Activated CD4-positive, alpha-beta T cell treated with anti-CD3 and anti-CD28 coated beads for 36 hours (primary cell): ENCODE measurements around the gene PLAAT2. TPM values are rescaled to one million over a fixed set of nuclear protein-coding genes. Genes with fewer than 3 reads are reported as not detected.

Source experiments
- total RNA-seq, 2 experiments: library from RNA; stranded (reverse); gene quantifications; one replicate each; pipeline ENCODE4 v1.2.3, GENCODE V29; 2021

Gene PLAAT2
- total RNA-seq, 2 experiments from 2014 or later, result not detected

Other genes with a start within 250 kb of the PLAAT2 start
- gene SLC22A9, start 193.6 kb downstream of the PLAAT2 start, total RNA-seq, result not detected
- gene PLAAT5, start 72.2 kb downstream of the PLAAT2 start, total RNA-seq, result under 1 TPM in 1 of 2 experiments, not detected in 1; 0.07 TPM
- gene LGALS12, start 57.3 kb downstream of the PLAAT2 start, total RNA-seq, result not detected
- 10 to 100 TPM; 16.8 to 18.7 TPM for gene PLAAT4, start 26.6 kb downstream of the PLAAT2 start, total RNA-seq
- 1 to 10 TPM; 1.8 to 3.1 TPM for gene PLAAT3, start 51.1 kb upstream of the PLAAT2 start, total RNA-seq
- 10 to 100 TPM; 18.9 to 25.7 TPM for gene ATL3, start 108.0 kb upstream of the PLAAT2 start, total RNA-seq
- 10 to 100 TPM; 42.2 to 43.0 TPM for gene RTN3, start 118.1 kb upstream of the PLAAT2 start, total RNA-seq
- 1 to 10 TPM; 1.5 to 1.7 TPM for gene ZFTA, start 205.4 kb upstream of the PLAAT2 start, total RNA-seq